ENCODE results near the gene PKP2. TPM values are rescaled to one million over a fixed set of nuclear protein-coding genes. Genes with fewer than 3 reads are reported as not detected.

The PKP2 gene
- total RNA-seq, 1 experiment from 2014 or later = 18.4 TPM

GRCh38 chr12:32944195-32944594 lies 47.6 kb upstream of the PKP2 start:
- H3K23ac ChIP-seq (ENCODE audit: insufficient read length, low read depth, low read length) = no peak overlapping the region
- no peak overlapping the region for H2BK20ac ChIP-seq (ENCODE audit: low read depth, low read length, poor library complexity, severe bottlenecking)
- no peaks in the 10 kb centered on the region for H3K9me3 ChIP-seq (ENCODE audit: control insufficient read depth, low read depth, low read length)
- H3T11ph ChIP-seq (ENCODE audit: low read length) = no peak overlapping the region
- no peak overlapping the region for H2BK5ac ChIP-seq (ENCODE audit: insufficient read length, low read length)
- no peak overlapping the region for H2BK12ac ChIP-seq (ENCODE audit: insufficient read length, low read depth, low read length)
- no peaks in the 10 kb centered on the region for H3K27me3 ChIP-seq (ENCODE audit: insufficient read depth, low read length)
- H3K18ac ChIP-seq (ENCODE audit: insufficient read length, low read depth, low read length) = no peak overlapping the region
- H3K79me1 ChIP-seq (ENCODE audit: insufficient read depth, low read depth, low read length, poor library complexity, severe bottlenecking) = no peaks in the 10 kb centered on the region
- H4K8ac ChIP-seq (replicated peaks; ENCODE audit: insufficient read length, low read depth, low read length) = no peak overlapping the region
- H3K36me3 Mint-ChIP-seq (ENCODE audit: insufficient read depth in 1 of 3, low read depth in 3 of 3) = no peaks in the 10 kb centered on the region
- no peak overlapping the region for H4K91ac ChIP-seq (ENCODE audit: insufficient read length, low read depth, low read length)
- H3K79me2 ChIP-seq (ENCODE audit: insufficient read depth, low read length) = no peaks in the 10 kb centered on the region
- H3K14ac ChIP-seq (ENCODE audit: insufficient read depth, low read length) = no peak overlapping the region
- no peak overlapping the region for H2AFZ ChIP-seq (ENCODE audit: low read length)
- no peaks in the 10 kb centered on the region for H3K27me3 Mint-ChIP-seq (ENCODE audit: low read depth)
- no peaks in the 10 kb centered on the region for H3K23me2 ChIP-seq (ENCODE audit: insufficient read length, low read depth, low read length, poor library complexity, severe bottlenecking)
- no peak overlapping the region for H3K4me2 ChIP-seq (ENCODE audit: insufficient read depth, insufficient read length, low read length)
- no peaks in the 10 kb centered on the region for H4K20me1 ChIP-seq (ENCODE audit: control insufficient read depth, insufficient read depth, insufficient read length)
- no peaks in the 10 kb centered on the region for H3K4me1 ChIP-seq (ENCODE audit: insufficient read depth, low read length)
- no peak for TF ChIP-seq CTCF (conservative IDR thresholded peaks at IDR 0.05)
- H3K4ac ChIP-seq (ENCODE audit: low read depth, low read length) = no peak overlapping the region
- H2BK15ac ChIP-seq (ENCODE audit: low read depth, low read length) = no peak overlapping the region
- no peak overlapping the region for H3K27ac ChIP-seq (ENCODE audit: insufficient read length, low read depth, low read length)
- H3K4me1 Mint-ChIP-seq = no peaks in the 10 kb centered on the region
- no CpG with 5 or more reads among the region's 6 CpGs for WGBS (ENCODE audit: extremely low coverage, insufficient read length, low lambda C conversion rate)
- no peak overlapping the region for H3K4me3 Mint-ChIP-seq
- H2AK5ac ChIP-seq (ENCODE audit: insufficient read length, low read length) = no peak overlapping the region
- H3K56ac ChIP-seq (ENCODE audit: insufficient read length, low read depth, low read length) = no peak overlapping the region
- H2BK120ac ChIP-seq (ENCODE audit: low read depth, low read length, poor library complexity, severe bottlenecking) = no peak overlapping the region
- no peak overlapping the region for H4K5ac ChIP-seq (ENCODE audit: insufficient read length, low read depth, low read length)
- H3K9me3 Mint-ChIP-seq = no peaks in the 10 kb centered on the region
- DNase-seq = no peak
- no peak overlapping the region for H3K27ac Mint-ChIP-seq
- H3K9ac ChIP-seq (ENCODE audit: extremely low read depth, insufficient read length, low read length) = no peak overlapping the region
